Measurements from ENCODE around the gene FGF5.

GRCh38 chr4:80257851-80258250 is 8.6 kb upstream of the FGF5 start:
- TF ChIP-seq ELF1 (IDR thresholded peaks at IDR 0.05; ENCODE audit: borderline replicate concordance, low read depth) (no peak), CTCF (IDR thresholded peaks at IDR 0.05 in 2 of 3, conservative IDR thresholded peaks at IDR 0.05 in 1 of 3; ENCODE audit: borderline replicate concordance in 1 of 3, insufficient read depth in 1 of 3, low read depth in 2 of 3, low read length in 2 of 3) (no peak), EZH2 (IDR thresholded peaks at IDR 0.05) (no peak), CEBPB (IDR thresholded peaks at IDR 0.05; ENCODE audit: low read depth) (no peak), POLR2AphosphoS5 (IDR thresholded peaks at IDR 0.05; ENCODE audit: low read depth, low read length) (no peak), SIN3A (IDR thresholded peaks at IDR 0.05; ENCODE audit: low read depth) (no peak), ZNF274 (IDR thresholded peaks at IDR 0.05; ENCODE audit: low read depth, low read length) (no peak), POLR2A (IDR thresholded peaks at IDR 0.05; ENCODE audit: borderline replicate concordance, extremely low read depth, insufficient read depth, insufficient read length) (no peak), TCF7L2 (IDR thresholded peaks at IDR 0.05; ENCODE audit: borderline replicate concordance, extremely low read depth, insufficient read depth, insufficient read length) (no peak), FOSL1 (IDR thresholded peaks at IDR 0.05; ENCODE audit: low read depth) (no peak), REST (IDR thresholded peaks at IDR 0.05; ENCODE audit: low read depth) (no peak), CBX3 (IDR thresholded peaks at IDR 0.05; ENCODE audit: low read depth) (no peak)
- TF ChIP-seq, protein P1, sequence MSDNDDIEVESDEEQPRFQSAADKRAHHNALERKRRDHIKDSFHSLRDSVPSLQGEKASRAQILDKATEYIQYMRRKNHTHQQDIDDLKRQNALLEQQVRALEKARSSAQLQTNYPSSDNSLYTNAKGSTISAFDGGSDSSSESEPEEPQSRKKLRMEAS (IDR thresholded peaks at IDR 0.05): no peak
